ENCODE data around the gene ZSCAN1.

ZSCAN1 gene

DNA sequence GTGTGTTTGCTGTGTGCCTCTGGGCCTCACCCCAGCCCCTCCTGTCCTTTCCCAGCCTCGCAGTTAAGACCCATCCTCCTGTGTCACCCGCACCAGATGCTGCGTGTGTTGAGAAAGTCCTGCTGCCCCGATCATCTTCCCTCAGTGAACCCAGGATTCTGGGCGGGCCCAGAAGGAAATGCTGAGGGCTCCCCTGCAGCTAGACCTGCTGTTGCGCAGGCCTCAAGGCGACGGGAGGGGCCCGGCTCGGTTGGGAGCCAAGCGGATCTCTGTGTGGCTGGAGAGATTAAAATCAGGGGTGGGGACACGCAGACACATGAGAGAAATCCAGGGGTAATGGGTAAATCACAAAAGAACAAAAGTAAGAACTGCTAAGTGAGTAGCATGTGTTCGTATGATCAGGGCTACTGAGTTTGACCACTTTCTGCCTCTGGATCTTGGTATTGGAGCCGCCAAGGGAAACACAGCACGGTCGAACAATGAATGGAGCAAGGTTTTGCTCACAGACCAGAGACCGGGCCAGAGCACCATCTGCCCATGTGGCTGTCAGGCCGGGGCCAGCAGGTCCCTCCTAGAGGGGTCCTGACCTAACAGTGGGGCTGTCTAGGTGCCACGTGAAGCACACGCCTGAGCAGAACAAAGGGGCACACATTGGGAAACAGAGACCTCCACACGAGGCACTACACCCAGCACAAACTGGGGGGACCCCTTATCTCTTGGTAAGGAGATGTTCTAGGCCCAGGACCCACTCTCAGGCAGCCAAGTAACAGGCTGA, 7.1 kb downstream of the ZSCAN1 start:
- no peak for DNase-seq

DNA sequence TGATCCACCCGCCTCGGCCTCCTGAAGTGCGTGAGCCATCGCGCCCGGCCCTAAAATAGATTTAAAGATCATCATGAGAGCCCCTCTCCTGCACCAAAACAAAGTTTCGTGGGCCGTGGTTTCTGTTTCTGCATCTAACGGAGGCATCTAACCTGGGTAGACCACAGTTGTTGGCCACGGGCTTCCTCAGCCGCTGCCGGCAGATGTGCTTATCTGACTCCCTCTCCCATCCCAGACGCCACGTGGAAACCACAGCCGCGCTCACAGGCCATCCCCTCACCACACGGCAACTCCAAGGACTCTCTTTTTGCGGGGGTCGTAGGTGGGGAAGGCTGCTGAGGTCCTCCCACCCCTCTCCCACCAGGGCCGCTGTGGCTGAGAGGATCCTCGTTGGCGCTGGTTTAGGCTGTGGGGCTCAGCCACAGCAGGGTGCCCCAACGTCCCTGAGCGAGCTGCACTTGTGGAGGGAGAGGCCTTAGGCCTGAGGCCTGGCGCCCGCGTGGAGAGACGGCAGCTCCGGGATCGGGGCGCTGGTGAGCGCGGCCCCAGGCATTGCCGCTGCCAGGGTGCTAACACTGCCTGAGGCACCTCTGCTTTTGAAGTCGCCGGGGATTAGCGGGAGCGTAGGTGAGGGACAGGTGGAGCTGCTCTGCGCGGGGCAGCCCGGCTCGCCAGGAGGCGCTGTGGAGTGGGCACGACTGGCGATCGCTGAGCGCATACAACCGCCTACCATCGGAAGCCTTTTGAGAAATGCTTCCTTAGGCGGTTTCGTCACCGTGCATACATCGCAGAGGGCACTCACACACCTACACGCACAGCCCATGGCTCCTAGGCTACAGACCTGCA, 8.9 kb downstream of the ZSCAN1 start:
- no peak for DNase-seq

- DNase-seq = no peak
These were observed 10.6 kb downstream of the ZSCAN1 start for GRCh38 chr19:58044391-58044790.

DNA sequence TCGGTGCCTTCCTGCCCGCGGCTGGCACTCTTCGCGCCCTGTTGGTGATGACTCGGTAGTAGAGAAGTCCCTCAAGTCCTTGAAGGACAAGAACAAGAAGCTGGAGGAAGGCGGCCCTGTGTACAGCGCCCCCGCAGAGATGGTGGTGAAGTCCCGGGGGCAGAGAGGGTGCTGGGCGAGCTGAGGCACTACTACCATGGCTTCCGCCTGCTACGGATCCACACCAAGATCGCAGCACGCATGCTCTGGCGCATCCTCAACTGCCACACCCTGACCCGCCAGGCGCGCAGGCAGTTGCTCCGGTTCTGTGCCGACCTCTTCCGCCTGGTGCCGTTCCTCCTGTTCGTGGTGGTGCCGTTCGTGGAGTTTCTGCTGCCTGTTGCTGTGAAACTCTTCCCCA, 11.1 kb downstream of the ZSCAN1 start:
- no peak for DNase-seq

DNA sequence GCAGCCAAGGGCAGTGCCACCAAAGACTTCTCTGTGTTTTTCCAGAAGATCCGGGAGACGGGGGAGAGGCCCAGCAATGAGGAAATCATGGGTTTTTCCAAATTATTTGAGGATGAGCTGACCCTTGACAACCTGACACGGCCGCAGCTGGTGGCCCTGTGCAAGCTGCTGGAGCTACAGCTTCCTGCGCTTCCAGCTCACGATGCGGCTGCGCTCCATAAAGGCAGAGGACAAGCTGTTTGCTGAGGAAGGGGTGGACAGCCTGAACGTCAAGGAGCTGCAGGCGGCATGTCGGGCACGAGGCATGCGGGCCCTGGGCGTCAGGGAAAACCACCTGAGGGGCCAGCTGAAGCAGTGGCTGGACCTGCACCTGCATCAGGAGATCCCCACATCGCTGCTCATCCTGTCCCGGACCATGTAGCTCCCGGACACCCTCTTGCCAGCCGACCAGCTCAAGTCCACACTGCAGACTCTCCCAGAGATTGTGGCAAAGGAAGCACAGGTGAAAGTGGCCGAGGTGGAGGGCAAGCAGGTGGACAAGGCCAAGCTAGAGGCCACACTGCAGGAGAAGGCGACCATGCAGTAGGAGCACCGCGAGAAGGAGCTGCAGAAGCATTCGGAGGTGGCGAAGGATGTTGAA, 11.7 kb downstream of the ZSCAN1 start:
- DNase-seq = no peak

DNA sequence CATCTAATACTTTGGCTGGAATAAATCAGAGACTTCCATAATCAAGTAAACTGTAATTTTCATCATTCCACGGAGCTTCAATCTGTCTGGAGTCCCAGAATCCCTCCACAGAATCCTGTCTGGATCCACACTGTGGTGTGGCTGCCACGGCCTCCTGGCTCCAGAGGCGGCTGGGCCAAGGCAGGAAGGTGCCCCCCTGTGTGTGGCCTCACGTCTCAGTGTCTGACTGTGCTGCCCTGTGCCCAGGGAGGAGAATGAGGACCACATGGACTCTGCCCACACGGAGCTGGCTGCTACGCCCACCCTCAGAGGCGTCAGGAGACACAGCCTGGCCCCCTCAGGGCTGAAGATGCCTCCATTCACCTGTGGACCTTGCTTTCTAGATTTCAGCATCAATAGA, 13.0 kb downstream of the ZSCAN1 start:
- DNase-seq = no peak

DNA sequence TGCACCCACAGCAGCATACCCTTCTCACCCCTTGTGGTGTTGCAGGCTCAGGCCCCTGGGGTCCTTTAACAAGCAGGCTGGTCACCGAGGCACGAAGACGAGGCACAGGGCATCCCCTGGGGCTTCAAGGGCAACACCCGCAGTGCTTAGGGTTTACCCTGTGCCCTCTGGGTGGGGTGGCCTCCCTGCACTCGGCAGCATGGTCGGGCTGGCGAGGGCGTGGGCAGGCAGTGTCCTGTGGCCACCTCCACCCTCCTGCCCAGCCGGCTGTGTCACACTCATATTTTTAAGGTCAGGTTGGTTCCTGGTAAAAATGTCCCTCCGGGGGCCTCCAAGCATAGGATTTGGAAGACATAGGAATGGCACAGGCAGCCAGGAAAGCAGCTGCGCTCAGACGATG, 13.8 kb downstream of the ZSCAN1 start:
- DNase-seq = no peak

DNA sequence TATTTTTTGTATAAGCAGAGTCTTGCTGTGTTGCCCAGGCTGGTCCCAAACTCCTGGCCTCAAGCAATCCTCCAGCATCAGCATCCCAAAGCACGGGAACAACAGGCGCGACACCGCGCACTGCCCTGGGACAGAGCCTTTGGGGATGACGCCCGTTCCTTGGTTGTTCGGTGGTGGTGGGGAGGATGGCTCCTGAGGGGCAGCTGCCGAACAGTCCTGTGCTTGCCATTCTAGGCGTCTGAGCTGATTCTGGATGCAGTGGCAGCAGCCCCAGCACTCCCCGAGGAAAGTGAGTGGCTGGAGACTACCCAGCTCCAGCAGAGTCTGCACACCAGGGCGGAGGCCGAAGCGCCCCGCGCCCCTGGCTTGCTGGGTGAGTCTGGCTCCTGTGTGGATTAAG, 18.4 kb downstream of the ZSCAN1 start:
- no peak for DNase-seq

GRCh38 chr19:58053480-58054156, 19.8 kb downstream of the ZSCAN1 start:
- no peak for DNase-seq

DNA sequence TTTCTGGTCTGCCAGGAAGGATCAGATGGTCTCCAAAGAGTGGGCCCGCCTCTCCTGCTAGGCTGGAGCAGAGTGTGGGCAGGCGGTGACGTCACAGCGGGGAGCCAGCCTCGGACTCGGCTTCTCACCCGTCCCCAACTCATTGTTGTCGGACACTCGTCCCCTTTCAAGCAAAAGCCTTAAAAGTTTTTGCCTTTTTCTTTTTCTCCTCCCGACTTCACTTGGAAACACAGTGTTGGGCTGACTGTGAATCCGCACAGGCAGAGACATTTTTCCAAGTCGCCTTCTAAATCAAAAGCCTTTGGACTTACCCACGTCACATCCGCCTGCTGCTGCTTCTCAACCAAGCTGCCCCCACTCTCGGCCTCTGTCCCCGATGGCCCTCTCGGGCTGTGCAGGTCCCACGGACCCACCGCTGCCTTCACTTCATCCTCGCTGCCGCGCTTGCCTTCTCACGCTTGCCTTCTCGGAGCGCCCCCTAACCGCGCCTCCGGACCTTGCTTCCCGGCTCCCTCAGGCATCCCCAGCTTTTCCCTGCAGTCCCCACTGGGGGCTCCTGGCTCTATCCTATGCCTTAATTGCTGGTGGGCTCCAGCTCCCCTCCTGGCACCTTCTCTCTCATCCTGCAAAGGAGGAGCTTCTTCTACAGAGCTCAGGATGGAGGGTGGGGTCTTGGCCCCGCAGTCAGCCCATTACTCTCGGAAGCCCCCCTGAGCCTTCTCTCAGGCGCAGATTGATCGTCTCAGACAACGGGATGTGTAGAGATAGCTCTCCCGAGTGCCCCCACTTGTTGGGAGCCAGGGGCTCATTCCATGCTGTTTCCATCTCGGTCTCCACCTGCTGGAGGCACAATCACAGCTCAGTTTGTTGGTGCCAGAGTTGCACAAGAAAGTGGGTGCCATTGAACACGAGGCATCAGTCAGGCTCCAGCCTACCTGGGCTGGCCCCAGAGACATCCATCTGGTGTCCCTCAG, 21.4 kb downstream of the ZSCAN1 start:
- DNase-seq = no peak

- no peak for DNase-seq
These were observed 22.4 kb downstream of the ZSCAN1 start for GRCh38 chr19:58056261-58056660.

DNA sequence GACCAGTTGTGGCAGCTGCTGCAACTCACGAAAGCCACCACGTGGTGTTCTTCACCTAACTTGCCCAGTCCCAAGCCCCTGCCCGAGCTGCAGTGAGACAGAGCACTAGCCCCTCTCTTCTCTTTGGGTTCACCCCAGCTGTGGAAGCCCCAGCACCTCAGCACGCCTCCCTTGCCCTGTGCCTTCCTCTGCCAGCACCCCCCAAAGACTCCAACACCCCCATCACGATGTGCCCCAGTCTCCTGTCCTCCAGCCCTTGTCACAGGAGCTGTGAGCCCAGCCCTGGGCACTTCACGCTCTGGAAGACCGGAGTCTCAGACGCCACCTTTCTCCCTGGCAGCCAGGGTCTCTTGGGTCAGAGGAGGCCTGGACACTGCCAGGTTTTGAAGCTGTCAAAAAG, 23.0 kb downstream of the ZSCAN1 start:
- DNase-seq = no peak

GRCh38 chr19:58058467-58058866, 24.6 kb downstream of the ZSCAN1 start:
- DNase-seq = no peak

DNA sequence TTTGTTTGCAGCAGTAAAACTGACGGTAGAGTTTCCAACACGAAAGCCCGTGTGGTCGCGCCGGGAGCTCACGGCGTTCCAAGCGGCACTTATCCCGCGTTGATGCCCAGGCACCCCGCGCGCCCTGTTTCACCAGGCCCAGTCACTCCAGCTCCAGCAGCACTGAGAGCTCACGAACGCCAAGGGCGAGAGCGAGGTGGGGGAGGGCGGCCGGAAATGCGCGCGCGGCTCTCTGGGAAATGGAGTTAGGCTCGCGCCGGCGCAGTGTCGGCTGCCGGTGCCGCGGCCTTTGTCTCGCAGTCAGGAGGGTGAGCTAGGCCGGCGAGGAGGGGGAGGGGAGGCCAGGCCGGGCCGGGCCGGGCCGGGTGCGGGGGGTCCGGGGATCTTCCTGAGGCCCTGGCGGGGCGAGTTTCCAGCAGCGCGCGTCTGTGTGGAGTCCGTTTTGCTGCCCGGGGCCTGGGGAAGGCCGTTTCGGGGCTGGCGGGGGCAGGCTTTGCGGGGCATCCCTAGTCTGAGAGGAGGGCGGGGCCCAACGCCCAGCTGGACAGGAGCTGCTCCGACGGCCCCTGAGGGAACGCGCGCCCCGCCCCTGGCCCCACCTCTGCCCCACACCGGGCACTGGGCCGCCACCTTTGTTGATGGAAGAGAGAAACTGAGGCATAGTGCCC, 25.3 kb downstream of the ZSCAN1 start, which contains the start of gene ZNF135:
Gene ZNF135, plus strand, starts transcription at position 280 of the 668 bp plus-strand sequence. CDS start 721 bp downstream, outside the sequence.
- peak; percentile 75 for DNase-seq

- no peak for DNase-seq
These were observed 25.9 kb downstream of the ZSCAN1 start for GRCh38 chr19:58059671-58060078.

GRCh38 chr19:58060231-58060630, 26.4 kb downstream of the ZSCAN1 start:
- no peak for DNase-seq

GRCh38 chr19:58063712-58064111, 29.9 kb downstream of the ZSCAN1 start:
- no peak for DNase-seq

- DNase-seq = no peak
These were observed 33.6 kb downstream of the ZSCAN1 start for GRCh38 chr19:58067240-58067912.

GRCh38 chr19:58079792-58080191, 46.0 kb downstream of the ZSCAN1 start:
- DNase-seq = no peak

DNA sequence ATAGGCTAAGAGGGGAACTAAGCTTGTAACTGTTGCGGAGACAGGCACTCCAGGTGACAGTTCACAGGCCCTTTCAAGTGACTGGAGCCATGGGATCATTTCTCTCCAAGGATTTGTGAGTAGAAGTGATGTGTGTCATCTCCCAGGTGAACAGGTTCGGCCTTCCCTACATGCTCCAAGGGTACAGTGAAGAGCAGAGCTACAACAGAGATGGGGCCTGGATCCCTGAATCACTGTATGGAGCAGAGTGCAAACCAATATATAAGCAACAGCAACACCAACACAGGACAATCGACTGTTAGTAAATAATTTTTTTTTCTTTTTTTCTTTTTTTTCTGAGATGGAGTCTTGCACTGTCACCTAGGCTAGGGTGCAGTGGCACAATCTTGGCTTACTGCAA, 49.2 kb downstream of the ZSCAN1 start:
- DNase-seq = no peak
